ENCODE results near the gene CYBA. TPM values are rescaled to one million over a fixed set of nuclear protein-coding genes. Genes with fewer than 3 reads are reported as not detected.

CYBA gene
- total RNA-seq, 4 donors from 2014 or later = 258 to 306 (median 291) TPM

GRCh38 chr16:88608076-88608475 lies 42.8 kb downstream of the CYBA start:
- Histone ChIP-seq H3K9me3 (no peaks in the 10 kb centered on the region), H3K4me3 (no peak overlapping the region), H3K4me1 (no peaks in the 10 kb centered on the region), H3K27ac (no peak overlapping the region), H3K36me3 (peaks cover 0 to 40% (median 14%) of the 10 kb centered on the region in 4 donors), H3K27me3 (no peaks in the 10 kb centered on the region)
- intact Hi-C loops (cut with DNase I; ENCODE audit: low total_unique reads) (no loop called here), in situ Hi-C loops (cut with MboI; ENCODE audit: low pct_ligation_motif_present in 1 of 4, low pct_unique_long_range_greater_than_20kb in 1 of 4, low sequenced_read_pairs in 3 of 4) (no loop called here)
- DNase-seq = no peak
- 89 to 93% methylated on average over 3 to 6 of the region's 6 CpGs for WGBS, 2 donors (ENCODE audit: low coverage in 1 of 2)
- no peak for TF ChIP-seq POLR2A (IDR thresholded peaks at IDR 0.05)

GRCh38 chr16:88606148-88606757 lies 44.6 kb downstream of the CYBA start:
- in situ Hi-C loops (cut with MboI; ENCODE audit: low pct_ligation_motif_present in 1 of 4, low pct_unique_long_range_greater_than_20kb in 1 of 4, low sequenced_read_pairs in 3 of 4) (no loop called here), intact Hi-C loops (cut with DNase I; ENCODE audit: low total_unique reads) (no loop called here)
- H3K27ac ChIP-seq = no peak overlapping the region
- H3K36me3 ChIP-seq = peaks cover 0 to 38% (median 13%) of the 10 kb centered on the region in 4 donors
- H3K4me1 ChIP-seq = no peaks in the 10 kb centered on the region
- TF ChIP-seq EP300 (IDR thresholded peaks at IDR 0.05; ENCODE audit: low read depth) = no peak
- no peak for TF ChIP-seq POLR2AphosphoS5 (IDR thresholded peaks at IDR 0.05)
- TF ChIP-seq, protein P1, sequence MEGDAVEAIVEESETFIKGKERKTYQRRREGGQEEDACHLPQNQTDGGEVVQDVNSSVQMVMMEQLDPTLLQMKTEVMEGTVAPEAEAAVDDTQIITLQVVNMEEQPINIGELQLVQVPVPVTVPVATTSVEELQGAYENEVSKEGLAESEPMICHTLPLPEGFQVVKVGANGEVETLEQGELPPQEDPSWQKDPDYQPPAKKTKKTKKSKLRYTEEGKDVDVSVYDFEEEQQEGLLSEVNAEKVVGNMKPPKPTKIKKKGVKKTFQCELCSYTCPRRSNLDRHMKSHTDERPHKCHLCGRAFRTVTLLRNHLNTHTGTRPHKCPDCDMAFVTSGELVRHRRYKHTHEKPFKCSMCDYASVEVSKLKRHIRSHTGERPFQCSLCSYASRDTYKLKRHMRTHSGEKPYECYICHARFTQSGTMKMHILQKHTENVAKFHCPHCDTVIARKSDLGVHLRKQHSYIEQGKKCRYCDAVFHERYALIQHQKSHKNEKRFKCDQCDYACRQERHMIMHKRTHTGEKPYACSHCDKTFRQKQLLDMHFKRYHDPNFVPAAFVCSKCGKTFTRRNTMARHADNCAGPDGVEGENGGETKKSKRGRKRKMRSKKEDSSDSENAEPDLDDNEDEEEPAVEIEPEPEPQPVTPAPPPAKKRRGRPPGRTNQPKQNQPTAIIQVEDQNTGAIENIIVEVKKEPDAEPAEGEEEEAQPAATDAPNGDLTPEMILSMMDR (IDR thresholded peaks at IDR 0.05) = no peak
- TF ChIP-seq POLR2A (IDR thresholded peaks at IDR 0.05) = no peak
- H3K4me3 ChIP-seq = no peak overlapping the region
- H3K9me3 ChIP-seq = no peaks in the 10 kb centered on the region
- no peaks in the 10 kb centered on the region for H3K27me3 ChIP-seq
- DNase-seq = no peak
- 60 to 93% methylated on average over 2 to 17 of the region's 17 CpGs for WGBS, 2 donors (ENCODE audit: low coverage in 1 of 2)

DNA sequence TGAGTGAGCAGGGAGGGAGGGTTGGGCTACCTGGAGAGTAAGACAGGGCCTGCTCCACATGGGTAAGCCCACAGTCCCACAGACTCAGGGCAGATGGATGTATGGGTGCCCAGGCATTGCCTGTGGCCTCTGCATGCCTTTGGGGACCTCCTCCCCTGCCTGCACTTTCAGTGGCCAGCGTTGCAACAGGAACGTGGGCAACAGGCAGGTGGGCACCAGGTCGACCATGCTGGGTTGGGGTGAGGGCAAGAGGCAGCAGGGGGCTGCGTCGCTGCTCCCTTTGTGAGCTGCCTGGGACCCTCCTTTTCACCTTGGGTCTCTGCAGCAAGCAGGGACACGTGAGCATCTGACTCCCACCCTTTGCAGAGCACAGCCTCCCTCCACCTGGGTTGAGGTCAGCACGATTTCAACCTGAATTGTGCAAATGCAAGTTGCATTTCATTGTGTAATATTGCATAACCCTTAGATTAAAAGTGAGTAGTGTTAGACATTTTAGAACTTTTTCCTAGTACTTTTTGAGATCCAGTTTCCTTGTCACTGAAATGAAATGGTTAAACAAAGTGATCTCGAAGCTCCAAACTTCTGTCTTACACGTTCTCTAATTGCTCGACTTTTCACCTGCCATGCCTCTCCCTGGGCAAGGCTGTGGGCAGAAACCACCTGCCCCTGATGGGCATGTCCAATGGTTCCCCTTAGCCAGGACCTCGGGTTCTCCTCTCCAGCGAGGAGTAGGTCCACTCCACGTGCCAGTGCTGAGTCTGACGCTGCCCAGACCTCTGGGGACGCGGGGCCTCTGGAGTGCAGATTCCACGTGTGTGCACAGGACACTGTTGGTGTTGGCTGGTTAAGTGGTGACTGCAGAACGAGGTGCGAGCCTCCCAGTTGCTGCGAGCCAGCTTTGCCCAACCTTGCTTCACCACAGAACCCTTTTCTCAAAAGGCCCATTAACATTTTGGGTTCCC lies 45.4 kb downstream of the CYBA start:
- WGBS, 2 donors (ENCODE audit: low coverage in 1 of 2) = 80 to 81% methylated on average over 9 to 20 of the region's 20 CpGs
- no peak for DNase-seq
- Histone ChIP-seq H3K27ac (no peak overlapping the region), H3K27me3 (no peaks in the 10 kb centered on the region), H3K4me1 (no peaks in the 10 kb centered on the region), H3K4me3 (no peak overlapping the region), H3K9me3 (no peaks in the 10 kb centered on the region), H3K36me3 (peaks cover 0 to 41% (median 13%) of the 10 kb centered on the region in 4 donors)
- in situ Hi-C loops (cut with MboI; ENCODE audit: low pct_ligation_motif_present in 1 of 4, low pct_unique_long_range_greater_than_20kb in 1 of 4, low sequenced_read_pairs in 3 of 4) (no loop called here), intact Hi-C loops (cut with DNase I; ENCODE audit: low total_unique reads) (no loop called here)
- TF ChIP-seq POLR2A (IDR thresholded peaks at IDR 0.05) (no peak), EP300 (IDR thresholded peaks at IDR 0.05; ENCODE audit: low read depth) (no peak), POLR2AphosphoS5 (IDR thresholded peaks at IDR 0.05) (no peak)
- TF ChIP-seq, protein P1 (IDR thresholded peaks at IDR 0.05) = no peak

DNA sequence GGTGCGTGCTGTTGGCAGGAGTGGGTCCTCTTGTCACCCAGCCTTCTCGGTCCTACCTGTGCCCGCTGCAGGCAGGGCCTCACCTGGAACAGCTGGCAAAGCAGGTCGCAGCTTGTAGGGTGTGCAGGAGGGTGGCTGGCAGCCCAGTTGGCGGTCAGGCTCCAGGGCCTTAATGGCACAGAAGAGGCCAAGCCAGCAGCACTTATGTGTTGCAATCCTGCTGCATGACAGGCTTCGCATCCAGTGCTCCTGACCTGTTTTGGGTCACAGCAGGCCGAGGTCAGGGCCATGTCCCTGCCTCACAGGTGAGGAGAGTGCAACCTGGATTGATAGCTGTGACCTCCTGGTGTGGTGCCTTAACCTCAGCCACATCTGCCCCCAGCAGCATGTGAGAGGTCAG lies 48.8 kb downstream of the CYBA start:
- H3K4me3 ChIP-seq = no peak overlapping the region
- no peaks in the 10 kb centered on the region for H3K4me1 ChIP-seq
- no peak for TF ChIP-seq POLR2A (IDR thresholded peaks at IDR 0.05)
- TF ChIP-seq EP300 (IDR thresholded peaks at IDR 0.05; ENCODE audit: low read depth) = no peak
- TF ChIP-seq, protein P1 (IDR thresholded peaks at IDR 0.05) = no peak
- TF ChIP-seq POLR2AphosphoS5 (IDR thresholded peaks at IDR 0.05) = no peak
- WGBS, 2 donors (ENCODE audit: low coverage in 1 of 2) = 91% methylated on average over 7 of the region's 7 CpGs; no CpG with 5 or more reads in 1 of the 2 donors
- no peak overlapping the region for H3K27ac ChIP-seq
- no peaks in the 10 kb centered on the region for H3K9me3 ChIP-seq
- no peaks in the 10 kb centered on the region for H3K27me3 ChIP-seq
- in situ Hi-C loops (cut with MboI; ENCODE audit: low pct_ligation_motif_present in 1 of 4, low pct_unique_long_range_greater_than_20kb in 1 of 4, low sequenced_read_pairs in 3 of 4) (no loop called here), intact Hi-C loops (cut with DNase I; ENCODE audit: low total_unique reads) (no loop called here)
- peaks cover 0 to 44% (median 19%) of the 10 kb centered on the region in 4 donors for H3K36me3 ChIP-seq
- DNase-seq = no peak

Measured in transverse colon (tissue), 4 donors.